HCT116 (cell line): ENCODE results near the gene POLA1. TPM values are rescaled to one million over a fixed set of nuclear protein-coding genes. Genes with fewer than 3 reads are reported as not detected.

Experiments used
- ATAC-seq: fragments of 200-7000 bp; cut with Tn5 transposase; 2 replicates; pipeline ENCODE4 v1.9.1; 2020; ENCODE audit warnings: mild to moderate bottlenecking, moderate library complexity
- BruUV-seq: library from RNA; stranded (reverse); fragments of 400-500 nt; replicated peaks from 2 replicates; lab custom pipeline; 2021; lab: Mats Ljungman, UMichigan
- CTCF ChIA-PET: fragments of 300-600 bp; sonication (Branson Sonifier 250); formaldehyde crosslinking; loops from one replicate; lab custom pipeline; 2021; ENCODE audit warnings: antibody characterized with exemption; lab: Charles Lee
- POLR2A ChIA-PET: fragments of 300-600, 350-600 bp; sonication (Branson Sonifier 250); formaldehyde crosslinking; loops from one replicate; lab custom pipeline; 2021; ENCODE audit warnings: antibody characterized with exemption; lab: Charles Lee
- RAD21 ChIA-PET, 2 experiments: fragments of 300-600 bp; sonication (Branson Sonifier 250); formaldehyde crosslinking; loops; one replicate each; lab custom pipeline; 2023; ENCODE audit warnings: low total read pairs in 2 of 2; ENCODE audit not compliant: uncharacterized antibody in 2 of 2, unreplicated experiment in 2 of 2, low non-redundant PET in 1 of 2; lab: Charles Lee
- DNase-seq: peaks from one replicate; pipeline ENCODE4 v3.0.0-alpha.2; 2010; ENCODE audit warnings: low read depth, low spot score
- H2AFZ ChIP-seq: fragments of 200-600 bp; shearing (Covaris generic), sonication (generic); 2 replicates; pipeline ENCODE4 v1.6.1; 2017; ENCODE audit warnings: low read depth, mixed run types, mixed read lengths, antibody characterized with exemption, low read length; ENCODE audit not compliant: poor library complexity, severe bottlenecking
- H3K27ac ChIP-seq: 2 replicates; pipeline ENCODE4 v1.5.1; 2012; ENCODE audit warnings: low read depth, low read length
- H3K27me3 ChIP-seq: fragments of 200-600 bp; sonication (generic); 2 replicates; pipeline ENCODE4 v1.6.1; 2016; ENCODE audit warnings: mixed run types, low read length, mixed read lengths; ENCODE audit not compliant: insufficient read depth
- H3K36me3 ChIP-seq, 2 experiments: fragments of 200-500 bp in 1 of 2; fragments of 200-600 bp in 1 of 2; sonication (Bioruptor generic) in 1 of 2; sonication (generic) in 1 of 2; 2 replicates each; pipeline versions ENCODE4 v1.5.1 to v1.6.1; 2014 to 2016; ENCODE audit warnings: low read length in 2 of 2, inconsistent platforms in 1 of 2, mixed read lengths in 1 of 2, mixed run types in 1 of 2; ENCODE audit not compliant: insufficient read depth in 2 of 2, control insufficient read depth in 1 of 2
- H3K4me1 ChIP-seq, 2 experiments: fragments of 200-600 bp in 1 of 2; sonication (generic) in 1 of 2; 2 replicates each; pipeline versions ENCODE4 v1.5.1 to v1.6.1; 2012 to 2017; ENCODE audit warnings: low read length in 2 of 2, inconsistent platforms in 1 of 2, mild to moderate bottlenecking in 1 of 2, mixed read lengths in 1 of 2, mixed run types in 1 of 2, moderate library complexity in 1 of 2; ENCODE audit not compliant: insufficient read depth in 2 of 2, control insufficient read depth in 1 of 2
- H3K4me2 ChIP-seq: fragments of 200-600 bp; sonication (generic); 2 replicates; pipeline ENCODE4 v1.6.1; 2017; ENCODE audit warnings: mixed run types, low read length, mixed read lengths
- H3K4me3 ChIP-seq, 2 experiments: fragments of 200-600 bp in 1 of 2; sonication (generic) in 1 of 2; replicated peaks in 1 of 2; 2 replicates each; pipeline ENCODE4 v1.5.1; 2011 to 2016; ENCODE audit warnings: low read length in 2 of 2, control low read depth in 1 of 2, low read depth in 1 of 2, mild to moderate bottlenecking in 1 of 2, mixed read lengths in 1 of 2, mixed run types in 1 of 2
- H3K79me2 ChIP-seq: fragments of 200-600 bp; sonication (generic); 2 replicates; pipeline ENCODE4 v1.6.1; 2017; ENCODE audit warnings: mild to moderate bottlenecking, mixed run types, low read length, moderate library complexity, mixed read lengths; ENCODE audit not compliant: insufficient read depth
- H3K9ac ChIP-seq: fragments of 200-600 bp; sonication (generic); 2 replicates; pipeline ENCODE4 v1.6.1; 2016; ENCODE audit warnings: low read length, mixed read lengths
- H3K9me2 ChIP-seq: fragments of 200-600 bp; sonication (generic), shearing (Covaris generic); 2 replicates; pipeline ENCODE4 v1.6.1; 2017; ENCODE audit warnings: mixed run types, mild to moderate bottlenecking, moderate library complexity; ENCODE audit not compliant: insufficient read depth
- H3K9me3 ChIP-seq, 2 experiments: fragments of 200-500 bp in 1 of 2; fragments of 200-600 bp in 1 of 2; sonication (Bioruptor generic) in 1 of 2; sonication (generic) in 1 of 2; 2 replicates each; pipeline ENCODE4 v1.6.1; 2014 to 2017; ENCODE audit warnings: low read length in 2 of 2, mixed read lengths in 2 of 2, inconsistent platforms in 1 of 2, low read depth in 1 of 2, mild to moderate bottlenecking in 1 of 2, mixed run types in 1 of 2, moderate library complexity in 1 of 2; ENCODE audit not compliant: control insufficient read depth in 1 of 2, insufficient read depth in 1 of 2
- H4K20me1 ChIP-seq: fragments of 200-600 bp; sonication (generic), shearing (Covaris generic); 2 replicates; pipeline ENCODE4 v1.6.1; 2017; ENCODE audit warnings: mixed run types, mild to moderate bottlenecking, moderate library complexity; ENCODE audit not compliant: insufficient read depth
- CBX3 ChIP-seq: IDR thresholded peaks from 2 replicates; pipeline ENCODE4 v1.6.1; 2012; ENCODE audit warnings: low read depth
- CEBPB ChIP-seq: IDR thresholded peaks from 2 replicates; pipeline ENCODE4 v1.6.1; 2012; ENCODE audit warnings: low read depth
- ELF1 ChIP-seq: IDR thresholded peaks from 2 replicates; pipeline ENCODE4 v1.6.1; 2012; ENCODE audit warnings: low read depth, borderline replicate concordance
- EZH2phosphoT487 ChIP-seq: fragments of 200-600 bp; IDR thresholded peaks from 2 replicates; pipeline ENCODE4 v1.6.1; 2018; ENCODE audit warnings: antibody characterized with exemption, borderline replicate concordance
- FOSL1 ChIP-seq: IDR thresholded peaks from 2 replicates; pipeline ENCODE4 v1.6.1; 2012; ENCODE audit warnings: low read depth
- POLR2A ChIP-seq: IDR thresholded peaks from 2 replicates; pipeline ENCODE4 v1.7.0; 2011; ENCODE audit warnings: borderline replicate concordance; ENCODE audit not compliant: insufficient read depth, insufficient read length; ENCODE audit errors: extremely low read depth
- POLR2AphosphoS5 ChIP-seq: IDR thresholded peaks from 2 replicates; pipeline ENCODE4 v1.6.1; 2011; ENCODE audit warnings: mild to moderate bottlenecking, low read depth, low read length, moderate library complexity
- RAD21 ChIP-seq: IDR thresholded peaks from 2 replicates; pipeline ENCODE4 v1.6.1; 2012; ENCODE audit warnings: low read depth, mild to moderate bottlenecking
- SP1 ChIP-seq: IDR thresholded peaks from 2 replicates; pipeline ENCODE4 v1.6.1; 2012; ENCODE audit warnings: low read depth
- SRF ChIP-seq: IDR thresholded peaks from 2 replicates; pipeline ENCODE4 v1.6.1; 2012; ENCODE audit warnings: low read depth
- TCF7L2 ChIP-seq: IDR thresholded peaks from 2 replicates; pipeline ENCODE4 v1.7.0; 2011; ENCODE audit warnings: borderline replicate concordance, inconsistent platforms; ENCODE audit not compliant: insufficient read depth, insufficient read length; ENCODE audit errors: extremely low read depth
- YY1 ChIP-seq: IDR thresholded peaks from 2 replicates; pipeline ENCODE4 v1.6.1; 2011; ENCODE audit warnings: low read length, low read depth, moderate library complexity, mild to moderate bottlenecking; ENCODE audit not compliant: insufficient replicate concordance; ENCODE audit errors: extremely low read depth
- intact Hi-C: fragments of 100-400 bp; cut with micrococcal nuclease; formaldehyde crosslinking; loops from 2 replicates; pipeline ENCODE4 v1.10.0; 2022
- total RNA-seq: library from RNA; stranded (reverse); gene quantifications from one replicate; pipeline ENCODE4 v1.2.1, GENCODE V29; 2021; ENCODE audit not compliant: unreplicated experiment
- TF ChIP-seq, protein P1 (sequence below): IDR thresholded peaks from 2 replicates; pipeline ENCODE4 v1.6.1; 2011; ENCODE audit warnings: mild to moderate bottlenecking, low read length, moderate library complexity; ENCODE audit not compliant: insufficient replicate concordance; ENCODE audit errors: extremely low read depth
- TF ChIP-seq, protein P2 (sequence below): IDR thresholded peaks from 2 replicates; pipeline ENCODE4 v1.6.1; 2012; ENCODE audit warnings: low read depth
- TF ChIP-seq, protein P3 (sequence below): IDR thresholded peaks from 2 replicates; pipeline ENCODE4 v1.6.1; 2012
- TF ChIP-seq, protein P4 (sequence below), 3 experiments: fragments of 200-600 bp in 1 of 3; sonication (generic) in 1 of 3; IDR thresholded peaks in 2 of 3; conservative IDR thresholded peaks in 1 of 3; 2 replicates each; pipeline ENCODE4 v1.5.1; 2012 to 2017; ENCODE audit warnings: low read depth in 2 of 3, low read length in 2 of 3, antibody characterized with exemption in 1 of 3, borderline replicate concordance in 1 of 3, control low read depth in 1 of 3, mild to moderate bottlenecking in 1 of 3, mixed read lengths in 1 of 3, mixed run types in 1 of 3, moderate library complexity in 1 of 3; ENCODE audit not compliant: insufficient read depth in 1 of 3

POLA1 gene
- total RNA-seq, 1 experiment from 2014 or later, result 27.0 TPM

DNA sequence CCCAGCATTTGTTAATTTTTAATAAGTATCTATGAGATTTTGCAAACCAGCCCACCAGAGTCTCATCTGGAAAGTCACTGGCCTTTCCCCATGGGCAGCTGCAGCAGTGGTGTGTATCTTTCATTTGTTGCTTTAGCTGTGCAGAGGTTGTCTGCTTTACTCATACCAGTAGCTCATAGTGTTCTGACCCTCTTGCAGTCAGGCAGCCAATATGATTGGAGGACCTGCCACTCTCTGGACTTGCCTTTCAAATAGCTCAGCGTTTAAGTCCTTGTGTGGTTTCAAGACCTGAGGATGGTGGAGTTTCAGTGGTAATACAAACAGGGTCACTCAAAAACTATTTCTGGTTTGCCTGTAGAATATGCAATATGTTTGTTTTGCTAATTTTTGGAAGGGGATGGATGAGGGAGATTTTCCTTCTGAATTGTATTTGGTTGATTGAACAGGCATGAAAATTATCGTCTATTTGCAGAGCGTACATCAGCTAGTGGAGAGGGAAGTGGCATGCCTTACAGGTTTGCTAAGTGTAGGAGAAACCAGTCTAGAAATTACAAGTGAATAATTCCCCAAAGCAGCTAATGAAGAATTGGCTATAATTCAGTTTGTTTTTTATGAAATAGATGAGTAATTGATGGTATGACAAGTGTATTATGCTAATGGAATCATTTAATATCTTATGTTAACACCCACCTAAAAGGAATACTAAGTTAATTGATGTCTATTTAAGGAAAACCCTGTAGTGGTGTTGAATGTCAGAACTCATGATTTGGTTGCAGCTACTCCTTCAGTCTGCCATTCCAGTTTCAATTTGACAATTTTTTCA lies 8.9 kb downstream of the POLA1 start:
- CTCF ChIA-PET, result no interaction called here
- intact Hi-C loops, result no loop called here

More for the DNA sequence above, 8.9 kb downstream of the POLA1 start:
- RAD21 ChIA-PET, result no interaction called here
- POLR2A ChIA-PET, result no interaction called here
- Histone ChIP-seq H3K4me3 (no peak overlapping the region), H3K4me2 (no peak overlapping the region), H3K9ac (no peak overlapping the region), H3K27ac (no peak overlapping the region), H3K9me2 (no peaks in the 10 kb centered on the region), H3K79me2 (peaks cover 55% of the 10 kb centered on the region), H3K4me1 (no peaks in the 10 kb centered on the region), H3K9me3 (no peaks in the 10 kb centered on the region), H4K20me1 (no peaks in the 10 kb centered on the region), H3K36me3 (peaks cover 2 to 9% of the 10 kb centered on the region in 2 experiments; a peak in 3 of 4 replicates), H2AFZ (no peak overlapping the region), H3K27me3 (no peaks in the 10 kb centered on the region)
- DNase-seq, result no peak
- TF ChIP-seq TCF7L2 (no peak), POLR2AphosphoS5 (no peak), POLR2A (no peak), RAD21 (no peak), CEBPB (no peak), FOSL1 (no peak), SP1 (no peak), EZH2phosphoT487 (no peak), YY1 (no peak), CBX3 (no peak), ELF1 (no peak), SRF (no peak)
- TF ChIP-seq, protein P1, sequence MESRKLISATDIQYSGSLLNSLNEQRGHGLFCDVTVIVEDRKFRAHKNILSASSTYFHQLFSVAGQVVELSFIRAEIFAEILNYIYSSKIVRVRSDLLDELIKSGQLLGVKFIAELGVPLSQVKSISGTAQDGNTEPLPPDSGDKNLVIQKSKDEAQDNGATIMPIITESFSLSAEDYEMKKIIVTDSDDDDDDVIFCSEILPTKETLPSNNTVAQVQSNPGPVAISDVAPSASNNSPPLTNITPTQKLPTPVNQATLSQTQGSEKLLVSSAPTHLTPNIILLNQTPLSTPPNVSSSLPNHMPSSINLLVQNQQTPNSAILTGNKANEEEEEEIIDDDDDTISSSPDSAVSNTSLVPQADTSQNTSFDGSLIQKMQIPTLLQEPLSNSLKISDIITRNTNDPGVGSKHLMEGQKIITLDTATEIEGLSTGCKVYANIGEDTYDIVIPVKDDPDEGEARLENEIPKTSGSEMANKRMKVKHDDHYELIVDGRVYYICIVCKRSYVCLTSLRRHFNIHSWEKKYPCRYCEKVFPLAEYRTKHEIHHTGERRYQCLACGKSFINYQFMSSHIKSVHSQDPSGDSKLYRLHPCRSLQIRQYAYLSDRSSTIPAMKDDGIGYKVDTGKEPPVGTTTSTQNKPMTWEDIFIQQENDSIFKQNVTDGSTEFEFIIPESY, result no peak
- TF ChIP-seq, protein P2, sequence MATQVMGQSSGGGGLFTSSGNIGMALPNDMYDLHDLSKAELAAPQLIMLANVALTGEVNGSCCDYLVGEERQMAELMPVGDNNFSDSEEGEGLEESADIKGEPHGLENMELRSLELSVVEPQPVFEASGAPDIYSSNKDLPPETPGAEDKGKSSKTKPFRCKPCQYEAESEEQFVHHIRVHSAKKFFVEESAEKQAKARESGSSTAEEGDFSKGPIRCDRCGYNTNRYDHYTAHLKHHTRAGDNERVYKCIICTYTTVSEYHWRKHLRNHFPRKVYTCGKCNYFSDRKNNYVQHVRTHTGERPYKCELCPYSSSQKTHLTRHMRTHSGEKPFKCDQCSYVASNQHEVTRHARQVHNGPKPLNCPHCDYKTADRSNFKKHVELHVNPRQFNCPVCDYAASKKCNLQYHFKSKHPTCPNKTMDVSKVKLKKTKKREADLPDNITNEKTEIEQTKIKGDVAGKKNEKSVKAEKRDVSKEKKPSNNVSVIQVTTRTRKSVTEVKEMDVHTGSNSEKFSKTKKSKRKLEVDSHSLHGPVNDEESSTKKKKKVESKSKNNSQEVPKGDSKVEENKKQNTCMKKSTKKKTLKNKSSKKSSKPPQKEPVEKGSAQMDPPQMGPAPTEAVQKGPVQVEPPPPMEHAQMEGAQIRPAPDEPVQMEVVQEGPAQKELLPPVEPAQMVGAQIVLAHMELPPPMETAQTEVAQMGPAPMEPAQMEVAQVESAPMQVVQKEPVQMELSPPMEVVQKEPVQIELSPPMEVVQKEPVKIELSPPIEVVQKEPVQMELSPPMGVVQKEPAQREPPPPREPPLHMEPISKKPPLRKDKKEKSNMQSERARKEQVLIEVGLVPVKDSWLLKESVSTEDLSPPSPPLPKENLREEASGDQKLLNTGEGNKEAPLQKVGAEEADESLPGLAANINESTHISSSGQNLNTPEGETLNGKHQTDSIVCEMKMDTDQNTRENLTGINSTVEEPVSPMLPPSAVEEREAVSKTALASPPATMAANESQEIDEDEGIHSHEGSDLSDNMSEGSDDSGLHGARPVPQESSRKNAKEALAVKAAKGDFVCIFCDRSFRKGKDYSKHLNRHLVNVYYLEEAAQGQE, result no peak
- TF ChIP-seq, protein P3, sequence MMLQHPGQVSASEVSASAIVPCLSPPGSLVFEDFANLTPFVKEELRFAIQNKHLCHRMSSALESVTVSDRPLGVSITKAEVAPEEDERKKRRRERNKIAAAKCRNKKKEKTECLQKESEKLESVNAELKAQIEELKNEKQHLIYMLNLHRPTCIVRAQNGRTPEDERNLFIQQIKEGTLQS, result no peak
- TF ChIP-seq, protein P4, sequence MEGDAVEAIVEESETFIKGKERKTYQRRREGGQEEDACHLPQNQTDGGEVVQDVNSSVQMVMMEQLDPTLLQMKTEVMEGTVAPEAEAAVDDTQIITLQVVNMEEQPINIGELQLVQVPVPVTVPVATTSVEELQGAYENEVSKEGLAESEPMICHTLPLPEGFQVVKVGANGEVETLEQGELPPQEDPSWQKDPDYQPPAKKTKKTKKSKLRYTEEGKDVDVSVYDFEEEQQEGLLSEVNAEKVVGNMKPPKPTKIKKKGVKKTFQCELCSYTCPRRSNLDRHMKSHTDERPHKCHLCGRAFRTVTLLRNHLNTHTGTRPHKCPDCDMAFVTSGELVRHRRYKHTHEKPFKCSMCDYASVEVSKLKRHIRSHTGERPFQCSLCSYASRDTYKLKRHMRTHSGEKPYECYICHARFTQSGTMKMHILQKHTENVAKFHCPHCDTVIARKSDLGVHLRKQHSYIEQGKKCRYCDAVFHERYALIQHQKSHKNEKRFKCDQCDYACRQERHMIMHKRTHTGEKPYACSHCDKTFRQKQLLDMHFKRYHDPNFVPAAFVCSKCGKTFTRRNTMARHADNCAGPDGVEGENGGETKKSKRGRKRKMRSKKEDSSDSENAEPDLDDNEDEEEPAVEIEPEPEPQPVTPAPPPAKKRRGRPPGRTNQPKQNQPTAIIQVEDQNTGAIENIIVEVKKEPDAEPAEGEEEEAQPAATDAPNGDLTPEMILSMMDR (IDR thresholded peaks at IDR 0.05 in 2 of 3, conservative IDR thresholded peaks at IDR 0.05 in 1 of 3; ENCODE audit: borderline replicate concordance in 1 of 3, insufficient read depth in 1 of 3, low read depth in 2 of 3, low read length in 2 of 3), result no peak
- no peak for ATAC-seq
- no TSS peak for BruUV-seq
